H1 (cell line): ENCODE measurements around the gene IQGAP3. TPM values are rescaled to one million over a fixed set of nuclear protein-coding genes. Genes with fewer than 3 reads are reported as not detected.

Source experiments
- SIN3A ChIP-seq, 2 experiments: IDR thresholded peaks in 1 of 2; conservative IDR thresholded peaks in 1 of 2; 2 replicates each; pipeline ENCODE4 v1.6.1; 2011 to 2012; ENCODE audit warnings: low read length in 2 of 2, improper control_type of control experiment in 1 of 2, low read depth in 1 of 2, mild to moderate bottlenecking in 1 of 2
- polyA plus RNA-seq, 7 experiments: library from polyadenylated mRNA; depleted of rRNA in 3 of 7; stranded (reverse) in 5 of 7; unstranded in 2 of 7; fragments of >200 nt in 5 of 7; fragments of 200-250 nt in 2 of 7; gene quantifications; 1 replicate in 5 of 7; 2 replicates in 1 of 7; 4 replicates in 1 of 7; pipeline versions ENCODE4 v1.2.1 to v1.2.3, GENCODE V29; 2011 to 2013; ENCODE audit warnings: missing spikeins in 2 of 7, mixed read lengths in 2 of 7
- total RNA-seq: library from RNA; stranded (reverse); fragmentation: NEBNext Ultra II Directional; extraction: Animal tissue kit (Norgen Biotek cat#: 25700); gene quantifications from 2 replicates; pipeline ENCODE4 v1.2.1, GENCODE V29; 2021
- TF ChIP-seq, protein P1 (sequence below): IDR thresholded peaks from 2 replicates; pipeline ENCODE4 v1.6.1; 2011; ENCODE audit warnings: low read length, improper control_type of control experiment

The IQGAP3 gene
- total and polyA plus RNA-seq, 2 of the 8 experiments (the other 6 are each of a cell fraction or from before 2014, with no cell fraction given) = 14.6 to 22.3 TPM

- TF ChIP-seq SIN3A (conservative IDR thresholded peaks at IDR 0.05 in 1 of 2, IDR thresholded peaks at IDR 0.05 in 1 of 2; ENCODE audit: low read depth in 1 of 2, low read length in 2 of 2) = no peak
- TF ChIP-seq, protein P1, sequence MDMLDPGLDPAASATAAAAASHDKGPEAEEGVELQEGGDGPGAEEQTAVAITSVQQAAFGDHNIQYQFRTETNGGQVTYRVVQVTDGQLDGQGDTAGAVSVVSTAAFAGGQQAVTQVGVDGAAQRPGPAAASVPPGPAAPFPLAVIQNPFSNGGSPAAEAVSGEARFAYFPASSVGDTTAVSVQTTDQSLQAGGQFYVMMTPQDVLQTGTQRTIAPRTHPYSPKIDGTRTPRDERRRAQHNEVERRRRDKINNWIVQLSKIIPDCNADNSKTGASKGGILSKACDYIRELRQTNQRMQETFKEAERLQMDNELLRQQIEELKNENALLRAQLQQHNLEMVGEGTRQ = no peak
Observed at GRCh38 chr1:156555715-156556114, 16.6 kb downstream of the IQGAP3 start (continued).
